Upper lobe of right lung (tissue), 1 donor: ENCODE measurements around the gene ATG10. TPM values are rescaled to one million over a fixed set of nuclear protein-coding genes. Genes with fewer than 3 reads are reported as not detected.
A peak's percentile ranks its signal among the peaks of the same experiment; 100 is the strongest.
"Not testable (repeated sequence)": the region's sequence is repeated elsewhere in the genome, so short reads cannot be mapped to it uniquely, and the experiment has no call there.

ENCODE experiments used
- ATAC-seq: fragments of 200-7000 bp; cut with Tn5 transposase; one replicate; pipeline ENCODE4 v1.9.1; 2020; ENCODE audit warnings: mild to moderate bottlenecking, moderate library complexity
- DNase-seq: peaks from one replicate; pipeline ENCODE4 v3.0.0-alpha.2; 2020
- H3K27ac ChIP-seq: fragments of 200-600 bp; one replicate; pipeline ENCODE4 v1.8.0; 2022
- H3K27me3 ChIP-seq: fragments of 200-600 bp; one replicate; pipeline ENCODE4 v1.8.0; 2022; ENCODE audit warnings: mild to moderate bottlenecking
- H3K36me3 ChIP-seq: fragments of 200-600 bp; one replicate; pipeline ENCODE4 v1.8.0; 2022
- H3K4me1 ChIP-seq: fragments of 200-600 bp; one replicate; pipeline ENCODE4 v1.8.0; 2022
- H3K4me3 ChIP-seq: fragments of 200-600 bp; one replicate; pipeline ENCODE4 v1.8.0; 2022; ENCODE audit warnings: mild to moderate bottlenecking
- H3K9me3 ChIP-seq: fragments of 200-600 bp; one replicate; pipeline ENCODE4 v1.8.0; 2022
- CTCF ChIP-seq: fragments of 200-600 bp; IDR thresholded peaks from one replicate; pipeline ENCODE4 v1.8.0; 2022; ENCODE audit warnings: antibody characterized with exemption
- intact Hi-C: fragments of 100-400 bp; cut with DNase I; formaldehyde crosslinking; loops from one replicate; pipeline ENCODE4 v1.11.0; 2022
- total RNA-seq: library from RNA; stranded (reverse); fragmentation: NEBNext Ultra II Directional; extraction: Animal tissue kit (Norgen Biotek cat#: 25700); gene quantifications from one replicate; pipeline ENCODE4 v1.2.1, GENCODE V29; 2021
- donor health status: DM: no; HTN: yes; CAD: no; lungs with severe emphysema.

The ATG10 gene
- total RNA-seq, 1 donor from 2014 or later = 3.7 TPM

DNA sequence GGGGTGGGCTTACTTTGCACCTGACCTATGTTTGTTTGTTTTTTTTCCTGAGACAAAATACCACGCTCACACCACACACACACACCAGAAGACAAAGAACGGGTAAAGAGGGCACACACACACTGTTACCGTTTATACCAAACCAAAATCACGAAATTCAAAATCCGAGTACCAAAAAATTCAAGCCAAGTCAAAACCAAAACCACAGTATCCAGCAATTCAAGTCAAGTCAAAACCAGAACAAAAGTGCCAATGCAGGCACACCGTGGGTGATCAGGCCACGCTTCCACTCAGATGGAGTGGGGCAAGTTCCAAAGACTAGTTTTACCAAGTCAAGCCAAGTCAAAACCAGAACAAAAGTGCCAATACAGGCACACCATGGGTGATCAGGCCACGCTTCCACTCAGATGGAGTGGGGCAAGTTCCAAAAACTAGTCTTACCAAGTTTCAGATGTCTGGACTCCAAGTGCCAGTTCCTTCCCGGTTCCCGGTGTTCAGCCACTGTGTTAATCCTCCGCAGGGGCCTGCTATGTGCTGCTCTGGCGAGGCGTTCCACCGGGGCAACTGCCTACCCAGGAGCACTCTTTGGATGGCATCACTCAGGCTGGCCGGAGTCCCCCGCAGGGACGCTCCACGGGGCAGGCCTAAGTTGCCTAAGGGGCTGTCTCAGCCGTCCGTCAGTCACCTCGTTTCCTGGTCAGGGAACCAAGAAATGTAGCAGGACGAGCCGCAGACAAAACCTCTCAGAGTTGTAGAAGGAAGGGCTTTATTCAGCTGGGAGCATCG lies 300.9 kb downstream of the ATG10 start:
- ATAC-seq, H3K27me3 ChIP-seq, H3K4me3 ChIP-seq, intact Hi-C loops, DNase-seq, H3K9me3 ChIP-seq, H3K27ac ChIP-seq: not testable (repeated sequence)
- H3K36me3 ChIP-seq = peaks cover 43% of the 10 kb centered on the region
- peaks cover 11% of the 10 kb centered on the region for H3K4me1 ChIP-seq

DNA sequence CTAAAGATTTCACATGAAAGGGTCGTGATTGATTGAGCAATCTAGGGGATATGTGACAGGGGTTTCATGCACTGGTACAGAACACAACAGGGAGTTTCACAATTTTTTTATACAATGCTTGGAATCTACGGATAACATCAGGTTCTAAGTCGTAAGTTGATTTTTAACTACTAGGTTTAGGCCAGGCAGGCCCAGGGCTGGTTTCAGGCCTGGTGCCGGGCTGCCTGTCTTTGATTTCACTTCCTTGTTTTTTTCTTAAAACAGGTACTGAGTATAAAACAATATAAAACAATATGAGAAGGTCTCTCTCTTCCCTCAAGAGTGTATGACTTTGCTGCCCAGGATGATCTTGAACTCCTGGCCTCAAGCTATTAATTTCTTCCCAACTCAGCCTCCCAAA lies 301.6 kb downstream of the ATG10 start:
- H3K9me3 ChIP-seq, H3K27ac ChIP-seq, ATAC-seq, H3K4me3 ChIP-seq, intact Hi-C loops, DNase-seq, H3K27me3 ChIP-seq: not testable (repeated sequence)
- H3K4me1 ChIP-seq = peaks cover 11% of the 10 kb centered on the region
- H3K36me3 ChIP-seq = peaks cover 43% of the 10 kb centered on the region

DNA sequence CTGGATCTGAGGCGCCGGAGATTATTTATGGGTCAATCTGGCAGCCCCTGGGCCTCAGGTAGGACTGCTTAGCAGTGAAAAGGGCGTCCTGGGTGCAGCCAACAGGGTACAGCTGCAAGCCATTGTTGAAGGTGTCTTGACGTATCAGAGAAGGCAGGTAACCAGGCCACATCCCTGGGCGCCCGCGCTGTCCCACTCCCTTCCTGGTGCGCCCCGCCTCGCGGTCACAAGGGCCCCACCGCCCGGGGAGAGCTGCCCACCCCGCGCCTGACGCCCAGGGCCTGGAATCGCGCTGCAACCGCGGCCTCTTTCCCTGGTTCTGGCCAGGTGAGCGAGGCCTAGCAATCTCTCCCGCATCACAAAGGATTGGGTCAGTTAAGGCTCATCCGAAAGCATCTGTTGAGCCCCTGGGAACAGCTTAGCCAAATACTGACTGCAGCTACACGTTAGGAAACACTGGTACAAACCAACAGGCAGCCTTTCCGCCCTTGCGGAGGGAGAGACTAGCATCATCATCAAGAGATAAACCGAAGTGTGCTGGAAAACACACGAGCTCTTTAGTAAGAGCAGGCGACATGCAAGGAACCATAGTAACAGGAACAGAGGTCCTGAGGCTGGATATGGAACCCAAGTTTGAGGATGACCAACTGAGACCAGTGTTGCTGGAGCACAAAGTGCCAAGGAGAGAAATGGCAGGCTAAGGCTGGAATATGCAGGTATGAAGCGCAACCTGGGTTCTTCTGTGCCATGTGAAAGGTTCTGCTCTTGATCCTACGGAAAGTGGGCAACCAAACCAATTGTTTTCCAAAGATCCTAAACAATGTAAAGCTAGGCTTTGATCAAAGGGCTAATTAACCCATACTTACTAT lies 302.8 kb downstream of the ATG10 start:
- no peak for DNase-seq
- H3K9me3 ChIP-seq = no peaks in the 10 kb centered on the region
- H3K4me1 ChIP-seq = peaks cover 16% of the 10 kb centered on the region
- H3K27me3 ChIP-seq = no peaks in the 10 kb centered on the region
- no peak for TF ChIP-seq CTCF
- H3K27ac ChIP-seq = no peak overlapping the region
- no peak for ATAC-seq
- peaks cover 43% of the 10 kb centered on the region for H3K36me3 ChIP-seq
- H3K4me3 ChIP-seq = no peak overlapping the region
- intact Hi-C loops = no loop called here

DNA sequence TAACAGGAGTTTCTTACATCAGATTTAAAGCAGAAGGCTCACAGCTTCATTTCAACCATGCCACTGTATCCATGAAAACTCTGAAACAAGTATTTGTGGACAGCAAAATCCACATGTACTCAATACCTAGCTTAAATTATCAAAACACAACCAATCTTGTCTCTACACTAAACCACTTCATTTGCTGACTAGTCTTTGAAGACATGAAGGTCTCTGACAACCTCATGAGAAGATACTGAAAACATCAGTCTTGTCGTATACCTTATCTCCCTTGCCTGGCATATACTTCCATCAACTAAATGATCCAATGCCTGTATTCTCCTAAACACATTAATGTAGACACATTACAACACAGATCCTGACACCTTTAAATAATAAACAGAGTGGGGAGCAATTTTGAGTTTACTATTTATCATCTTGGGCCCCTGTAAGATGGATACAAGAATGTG lies 303.4 kb downstream of the ATG10 start:
- TF ChIP-seq CTCF = no peak
- Histone ChIP-seq H3K27me3 (no peaks in the 10 kb centered on the region), H3K4me1 (peaks cover 16% of the 10 kb centered on the region), H3K9me3 (no peaks in the 10 kb centered on the region), H3K27ac (no peak overlapping the region), H3K4me3 (no peak overlapping the region), H3K36me3 (peaks cover 43% of the 10 kb centered on the region)
- no peak for ATAC-seq
- DNase-seq = no peak
- intact Hi-C loops = no loop called here

DNA sequence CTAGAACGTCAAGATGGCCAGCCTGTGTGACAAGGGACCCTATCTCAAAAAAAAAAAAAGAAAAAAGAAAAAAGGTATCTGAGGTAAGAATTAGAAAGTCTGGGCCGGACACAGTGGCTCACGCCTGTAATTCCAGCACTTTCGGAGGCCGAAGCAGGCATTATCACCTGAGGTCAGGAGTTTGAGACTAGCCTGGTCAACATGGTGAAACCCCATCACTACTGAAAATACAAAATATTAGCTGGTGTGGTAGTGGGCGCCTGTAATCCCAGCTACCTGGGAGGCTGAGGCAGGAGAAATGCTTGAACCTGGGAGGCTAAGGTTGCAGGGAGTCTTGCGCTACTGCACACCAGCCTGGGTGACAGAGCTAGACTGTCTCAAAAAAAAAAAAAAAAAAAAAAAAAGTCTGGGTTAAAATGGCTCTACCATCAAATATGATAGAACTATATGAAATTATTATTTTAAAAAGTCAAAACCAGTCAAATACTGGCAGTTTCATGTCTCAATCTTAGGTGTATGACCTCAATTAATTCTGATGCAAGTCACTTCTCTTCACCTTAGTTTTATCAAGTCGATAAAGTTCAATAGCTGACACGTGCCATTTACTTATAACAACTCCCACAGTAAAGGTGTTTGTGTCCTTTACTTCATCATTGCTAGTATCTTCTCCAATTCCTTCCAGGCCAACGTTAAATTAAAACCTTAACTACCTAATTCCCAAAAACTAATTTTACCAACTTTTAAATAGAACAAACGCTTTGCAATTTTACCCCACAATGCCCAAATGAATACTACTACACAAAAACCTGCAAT lies 305.2 kb downstream of the ATG10 start:
- DNase-seq (no peak), ATAC-seq (no peak)
- intact Hi-C loops = no loop called here
- peak overlapping the region; percentile 77 for H3K4me3 ChIP-seq
- H3K4me1 ChIP-seq = peaks cover 16% of the 10 kb centered on the region
- H3K27me3 ChIP-seq = no peaks in the 10 kb centered on the region
- peaks cover 43% of the 10 kb centered on the region for H3K36me3 ChIP-seq
- peak overlapping the region; percentile 81 for H3K27ac ChIP-seq
- no peaks in the 10 kb centered on the region for H3K9me3 ChIP-seq
- TF ChIP-seq CTCF = no peak

- peak overlapping the region; percentile 81 for H3K27ac ChIP-seq
- DNase-seq (no peak), ATAC-seq (no peak)
- peak overlapping the region; percentile 77 for H3K4me3 ChIP-seq
- intact Hi-C loops = no loop called here
- peaks cover 42% of the 10 kb centered on the region for H3K36me3 ChIP-seq
- peaks cover 16% of the 10 kb centered on the region for H3K4me1 ChIP-seq
- no peaks in the 10 kb centered on the region for H3K9me3 ChIP-seq
- no peaks in the 10 kb centered on the region for H3K27me3 ChIP-seq
- no peak for TF ChIP-seq CTCF
Observed at GRCh38 chr5:82277613-82277986, 305.8 kb downstream of the ATG10 start.
